Right renal pelvis (tissue), 4 donors: ENCODE measurements around the gene EIF3A. TPM values are rescaled to one million over a fixed set of nuclear protein-coding genes. Genes with fewer than 3 reads are reported as not detected.

Experiments
- DNase-seq, 4 donors: peaks; one replicate each; pipeline ENCODE4 v3.0.0-alpha.2; 2013; ENCODE audit warnings: low read depth in 4 of 4, low spot score in 3 of 4, missing footprints in 1 of 4
- polyA plus RNA-seq, 4 donors: library from polyadenylated mRNA; unstranded; fragments of 120-200 nt; gene quantifications; one replicate each; pipeline ENCODE4 v1.2.1, GENCODE V29; 2013; ENCODE audit not compliant: insufficient read length in 4 of 4

Gene EIF3A
- polyA plus RNA-seq, 4 donors: 177 to 198 (median 187) TPM

DNA sequence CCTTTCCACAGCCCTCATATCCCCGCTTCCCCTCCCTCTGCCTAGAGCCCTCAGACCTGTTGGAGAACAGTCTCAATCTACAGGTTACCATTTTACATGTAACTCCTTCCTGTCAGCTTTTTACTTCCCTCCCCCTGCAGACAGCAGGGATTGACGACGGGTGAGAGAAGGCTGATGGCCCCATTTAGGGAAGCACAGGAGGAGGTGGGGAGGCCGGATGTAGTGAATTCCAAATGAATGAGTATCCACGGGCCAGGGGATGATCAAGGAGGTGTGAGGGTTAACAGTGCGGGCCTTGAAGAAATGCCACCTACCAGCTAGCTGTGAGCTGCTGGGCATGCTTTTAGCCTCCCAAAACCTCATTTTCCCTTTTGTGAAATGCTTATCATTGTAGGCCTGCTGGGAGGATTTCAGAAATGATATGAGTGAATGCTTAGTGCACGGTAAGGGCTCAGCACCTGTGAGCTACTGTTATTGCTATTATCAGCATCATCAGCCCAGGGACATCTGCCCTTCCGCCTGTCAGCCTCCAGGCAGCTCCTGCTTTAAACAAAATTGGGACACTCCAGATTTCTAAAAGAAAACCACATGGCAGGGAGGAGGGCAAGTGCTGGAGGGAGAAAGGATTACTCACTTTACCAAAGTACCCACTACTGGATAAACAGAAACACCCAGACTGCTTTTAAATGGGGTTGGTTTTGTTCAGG lies 57.6 kb downstream of the EIF3A start:
- DNase-seq: no peak

DNA sequence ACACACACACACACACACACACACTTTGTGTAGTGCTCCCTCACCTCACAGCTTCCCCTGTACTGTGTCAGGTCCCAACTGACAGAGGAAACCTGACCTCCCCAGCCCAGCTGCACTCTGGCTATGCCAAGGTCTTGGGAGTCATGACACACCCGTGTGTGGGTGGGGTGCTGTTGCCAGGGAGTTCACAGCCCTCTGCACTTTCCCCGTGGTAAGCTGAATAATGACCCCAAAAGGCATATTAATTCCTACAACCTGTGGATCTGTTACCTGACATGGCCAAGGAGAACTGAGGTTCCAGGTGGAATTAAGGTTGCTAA lies 60.0 kb downstream of the EIF3A start:
- no peak for DNase-seq

DNA sequence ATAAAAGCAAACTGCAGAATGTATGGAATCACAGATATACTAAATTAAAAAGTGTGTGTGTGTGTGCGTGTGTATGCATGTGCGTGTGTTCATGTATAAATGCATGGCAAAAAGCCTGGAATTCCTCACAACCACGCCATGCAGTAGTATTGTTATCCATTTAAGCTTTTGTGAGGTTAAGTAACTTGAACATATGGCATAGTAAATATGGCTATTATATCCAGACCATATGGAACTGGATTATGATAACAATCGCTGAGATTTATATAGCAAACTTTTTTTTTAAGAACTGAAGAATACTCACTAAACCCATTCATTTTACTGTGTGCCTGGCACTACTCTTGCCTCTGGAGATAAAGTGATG lies 73.4 kb downstream of the EIF3A start:
- no peak for DNase-seq

DNA sequence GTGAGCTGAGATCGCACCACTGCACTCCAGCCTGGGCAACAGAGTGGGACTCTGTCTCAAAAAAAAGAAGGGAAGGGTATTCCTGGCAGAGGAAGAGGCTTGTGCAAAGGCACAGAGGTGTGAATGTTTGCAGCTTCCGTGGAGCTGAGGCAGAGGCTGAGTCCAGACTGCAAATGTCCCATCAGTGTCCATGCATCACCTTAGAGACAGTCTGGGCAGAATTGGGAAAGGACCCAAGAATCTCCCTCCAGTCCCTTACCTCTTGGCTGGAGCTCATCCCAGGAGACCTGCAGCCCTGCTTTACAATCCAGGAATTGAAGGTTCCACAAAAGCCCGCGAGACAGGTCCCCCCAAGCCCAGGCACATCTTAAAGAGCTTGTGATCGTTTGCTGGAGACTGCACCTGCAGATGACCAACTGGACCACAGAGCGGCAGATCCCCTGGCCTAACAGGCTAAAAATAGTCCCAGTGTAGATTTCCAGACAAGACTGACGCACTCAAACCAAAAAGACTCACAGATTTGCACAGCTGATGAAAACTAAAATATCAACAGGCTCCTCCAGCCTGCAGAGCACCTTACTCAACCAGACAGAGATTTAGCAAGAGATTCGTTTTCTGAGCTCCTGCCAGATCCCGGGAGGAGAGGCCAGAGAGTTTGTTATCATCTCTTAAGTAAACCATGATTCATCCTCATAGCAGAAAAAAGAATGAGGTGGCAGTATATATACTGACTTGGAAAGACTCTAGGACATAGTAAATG lies 74.0 kb downstream of the EIF3A start:
- DNase-seq: no peak

DNA sequence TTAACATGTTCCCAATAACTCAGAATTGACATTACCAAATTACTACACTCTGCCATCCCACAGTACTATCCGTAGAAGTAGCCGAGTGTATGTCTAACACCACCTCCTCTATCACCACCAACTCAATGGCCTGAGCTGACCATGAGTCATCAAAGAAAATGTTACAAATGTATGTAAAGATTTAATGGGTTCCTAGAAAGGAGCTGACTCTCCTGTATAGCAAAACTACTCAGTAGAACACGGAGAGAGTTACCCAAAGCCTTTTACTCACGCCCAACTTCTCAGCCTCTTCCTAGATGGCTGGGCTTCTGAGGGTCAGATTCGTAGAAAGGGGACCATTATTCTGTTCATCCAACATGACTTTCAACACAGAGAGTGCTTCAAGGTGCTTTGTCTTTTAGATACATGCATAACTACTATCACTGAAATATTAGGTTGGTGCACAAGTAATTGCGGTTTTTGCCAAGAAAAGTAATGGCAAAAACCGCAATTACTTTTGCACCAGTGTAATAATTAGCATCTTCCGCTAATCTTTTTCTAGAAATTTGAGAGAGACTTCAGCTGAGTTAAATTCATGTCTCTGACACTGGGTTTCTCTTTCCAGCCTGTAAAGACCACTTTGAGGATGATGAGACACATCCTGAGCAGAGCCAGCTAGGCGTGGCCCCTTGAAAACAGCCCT lies 75.1 kb downstream of the EIF3A start:
- DNase-seq: no peak

DNA sequence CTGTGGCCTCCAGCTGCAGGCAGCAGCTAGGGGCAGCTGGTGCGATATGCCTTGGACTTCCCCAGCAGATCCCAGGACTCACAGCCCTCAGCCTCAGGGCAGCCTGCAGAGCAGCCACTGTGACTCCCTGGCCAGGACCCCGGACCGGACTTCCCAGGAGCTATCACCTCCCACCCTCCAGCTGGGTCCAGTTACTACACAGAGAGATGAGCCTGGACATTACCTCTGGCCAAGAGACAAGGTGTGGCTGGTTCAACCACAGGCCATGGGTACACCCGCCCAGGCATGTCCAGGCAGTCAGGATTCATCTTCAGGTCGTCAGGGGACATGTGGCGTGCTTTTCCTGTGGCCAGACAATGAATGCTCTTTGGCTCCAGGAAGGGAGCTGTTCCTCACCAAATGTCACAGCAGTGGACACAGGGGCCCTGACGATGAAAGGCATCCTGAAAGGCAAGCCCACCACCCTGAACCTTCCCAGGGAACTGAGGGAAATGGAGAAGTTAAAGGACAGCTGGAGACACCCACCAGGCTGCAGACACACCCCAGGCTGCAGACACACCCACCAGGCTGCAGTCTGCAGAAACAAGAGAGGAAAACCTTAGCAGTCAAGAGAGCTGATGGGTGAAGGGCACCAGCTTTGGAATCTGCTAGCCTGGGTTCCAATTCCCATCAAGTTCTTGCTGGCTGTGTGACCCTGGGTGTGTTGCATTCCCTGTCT lies 76.9 kb downstream of the EIF3A start:
- DNase-seq: no peak

DNA sequence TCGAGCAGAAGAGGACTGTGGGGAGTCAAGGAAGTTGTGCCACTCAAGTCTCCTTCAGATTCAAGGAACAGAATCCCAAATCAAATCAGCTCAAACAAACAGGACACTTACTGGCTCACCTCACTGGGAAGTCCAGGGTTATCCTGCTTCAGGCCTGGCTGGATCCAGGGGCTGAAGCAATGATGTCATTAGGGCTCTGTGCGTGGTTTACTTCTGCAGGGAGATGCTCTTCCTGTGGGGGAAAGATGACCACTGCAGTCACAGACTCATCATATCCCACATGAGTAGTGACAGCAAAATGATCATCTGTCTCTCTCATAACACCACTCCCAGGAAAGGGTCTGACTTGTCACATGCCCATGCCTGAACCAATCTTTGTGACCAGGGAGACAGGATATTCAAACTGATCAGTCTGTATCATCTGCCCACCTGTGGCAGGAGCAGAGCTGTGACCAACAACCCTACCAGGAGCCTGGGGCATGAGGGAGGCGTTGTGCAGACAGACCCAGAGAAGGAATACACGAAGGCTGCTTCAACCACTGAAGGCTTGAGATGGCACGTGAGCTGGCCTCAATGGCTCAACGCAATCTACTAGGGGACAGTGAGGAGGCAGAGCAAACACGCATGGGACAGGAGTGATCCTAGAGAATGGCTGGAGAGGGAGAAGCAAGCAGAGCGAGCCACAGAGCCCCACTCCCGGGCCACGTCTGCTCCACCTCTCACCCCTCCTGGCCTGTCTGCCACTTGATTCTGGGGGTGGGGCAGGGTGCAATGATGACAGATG lies 78.7 kb downstream of the EIF3A start:
- no peak for DNase-seq

DNA sequence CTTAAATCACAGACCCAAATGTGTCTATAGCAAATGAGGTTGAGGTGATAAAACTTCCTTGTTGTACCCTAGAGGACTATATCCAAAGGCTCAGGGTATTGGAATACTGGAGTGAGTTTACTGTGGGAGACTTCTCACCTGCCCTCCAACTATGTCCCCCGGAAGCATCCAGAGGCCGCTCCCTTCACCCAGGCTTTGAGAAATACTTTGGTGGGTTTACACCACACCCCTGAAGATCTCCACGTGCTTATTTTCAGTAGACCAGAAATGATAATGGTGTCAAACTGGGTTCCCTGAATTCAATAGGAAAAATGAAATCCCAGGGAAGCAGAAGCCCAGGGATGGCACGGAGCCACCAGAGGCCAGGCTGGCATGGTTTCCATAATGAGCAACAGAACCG lies 82.4 kb downstream of the EIF3A start:
- no peak for DNase-seq

DNA sequence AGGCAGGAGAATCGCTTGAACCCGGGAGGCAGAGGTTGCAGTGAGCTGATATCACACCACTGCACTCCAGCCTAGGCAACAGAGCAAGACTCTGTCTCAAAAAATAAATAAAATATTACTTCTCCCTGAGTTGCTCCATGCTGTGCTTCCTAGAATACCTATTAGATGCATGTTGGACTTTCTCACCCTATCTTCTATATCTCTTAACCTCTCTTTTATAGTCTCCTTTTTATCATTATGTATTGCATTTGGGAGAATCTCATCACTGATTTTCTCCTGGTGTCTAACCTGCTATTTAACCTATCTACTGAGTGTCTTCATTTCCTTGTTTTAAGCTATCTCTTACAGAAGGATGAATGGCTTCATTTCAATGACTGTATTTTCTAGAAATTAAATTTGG lies 83.2 kb downstream of the EIF3A start:
- DNase-seq: no peak

DNA sequence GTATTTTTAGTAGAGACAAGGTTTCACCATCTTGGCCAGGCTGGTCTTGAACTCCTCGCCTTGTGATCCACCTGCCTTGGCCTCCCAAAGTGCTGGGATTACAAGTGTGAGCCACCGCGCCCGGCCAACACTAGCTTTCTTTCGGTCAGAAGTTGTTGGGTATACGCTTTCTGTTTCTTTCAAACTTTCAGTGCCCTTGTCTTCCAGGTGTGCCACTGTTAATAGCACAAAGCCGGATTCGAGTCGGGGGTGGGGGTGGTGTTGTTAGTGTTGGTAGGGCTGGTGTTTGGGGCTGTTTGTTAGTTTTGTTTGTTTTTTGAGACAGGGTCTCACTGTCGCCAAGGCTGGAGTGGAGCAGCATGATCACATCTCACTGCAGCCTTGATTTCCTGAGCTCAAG lies 84.9 kb downstream of the EIF3A start:
- no peak for DNase-seq

DNA sequence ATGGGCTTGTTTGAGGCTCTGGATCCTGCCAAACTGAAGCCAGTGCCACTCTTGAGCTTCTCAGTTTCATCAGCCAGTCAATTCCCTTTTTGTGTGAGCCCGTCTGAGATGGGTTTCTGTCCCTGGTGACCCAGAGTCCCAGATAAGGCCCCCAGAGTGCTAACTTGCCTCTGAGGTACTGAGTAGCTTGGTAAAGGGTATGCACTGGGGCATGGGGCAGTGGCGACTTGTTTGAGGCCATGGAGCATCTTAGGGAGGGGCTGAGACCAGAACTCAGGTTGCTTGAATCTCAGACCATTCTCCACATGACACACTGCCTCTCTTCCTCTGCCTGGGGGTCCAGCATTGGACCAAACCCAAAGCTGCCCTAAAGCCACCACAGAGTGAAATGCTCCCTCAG lies 86.3 kb downstream of the EIF3A start:
- no peak for DNase-seq

DNA sequence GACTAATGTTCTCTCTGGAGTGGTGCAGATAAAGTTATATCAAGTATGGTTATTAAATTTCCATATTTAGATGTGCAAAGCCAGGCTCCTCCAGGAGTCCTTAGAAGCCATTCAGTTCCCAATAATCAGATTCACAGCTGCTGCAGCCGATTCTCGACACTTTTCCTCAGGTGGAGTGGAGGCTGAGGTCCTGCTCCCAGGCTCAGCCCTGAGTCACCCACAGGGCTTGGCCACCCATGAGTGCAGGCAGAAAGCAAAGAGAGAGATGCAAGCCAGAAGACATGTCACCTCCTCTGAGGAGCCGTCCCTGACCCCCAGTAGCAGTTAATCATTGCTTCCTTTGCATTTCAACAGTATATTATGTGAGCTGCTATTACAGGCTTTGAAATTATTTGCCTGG lies 87.4 kb downstream of the EIF3A start:
- DNase-seq: no peak

DNA sequence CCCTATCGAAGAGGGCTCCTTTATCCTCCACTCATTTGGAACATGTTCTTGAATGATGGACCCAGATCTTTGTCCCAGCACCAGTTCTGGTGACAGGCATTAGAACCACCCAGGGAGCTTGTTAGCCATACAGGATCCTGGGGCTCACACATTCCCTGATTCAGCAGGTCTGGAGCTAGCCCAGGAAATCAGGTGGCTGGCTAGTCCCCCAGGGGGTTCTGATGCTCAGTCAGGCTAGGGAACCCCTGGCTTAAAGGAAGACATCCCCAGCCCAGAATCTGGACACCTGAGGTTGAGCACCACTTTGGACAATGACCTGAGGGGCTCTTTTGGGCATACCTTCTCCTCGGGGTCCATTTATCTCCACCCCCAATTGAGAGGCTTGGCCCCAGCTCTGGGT lies 88.1 kb downstream of the EIF3A start:
- no peak for DNase-seq

DNA sequence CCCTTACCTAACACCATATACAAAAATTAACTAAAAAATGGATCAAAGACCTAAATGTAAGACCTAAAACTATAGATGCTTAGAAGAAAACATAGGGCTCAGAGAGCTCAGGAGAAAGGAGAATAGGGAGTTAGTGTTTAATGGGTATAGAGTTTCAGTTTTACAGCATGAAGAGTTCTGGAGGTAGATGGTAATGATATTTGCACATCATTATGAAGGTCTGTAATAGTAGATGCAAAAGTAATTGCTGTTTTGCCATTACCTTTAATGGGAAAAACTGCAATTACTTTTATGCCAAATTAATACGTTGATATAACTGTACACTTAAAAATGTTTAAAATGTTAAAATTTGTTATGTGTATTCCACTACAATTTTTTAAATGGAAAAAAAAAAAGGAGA lies 90.3 kb downstream of the EIF3A start:
- no peak for DNase-seq

DNA sequence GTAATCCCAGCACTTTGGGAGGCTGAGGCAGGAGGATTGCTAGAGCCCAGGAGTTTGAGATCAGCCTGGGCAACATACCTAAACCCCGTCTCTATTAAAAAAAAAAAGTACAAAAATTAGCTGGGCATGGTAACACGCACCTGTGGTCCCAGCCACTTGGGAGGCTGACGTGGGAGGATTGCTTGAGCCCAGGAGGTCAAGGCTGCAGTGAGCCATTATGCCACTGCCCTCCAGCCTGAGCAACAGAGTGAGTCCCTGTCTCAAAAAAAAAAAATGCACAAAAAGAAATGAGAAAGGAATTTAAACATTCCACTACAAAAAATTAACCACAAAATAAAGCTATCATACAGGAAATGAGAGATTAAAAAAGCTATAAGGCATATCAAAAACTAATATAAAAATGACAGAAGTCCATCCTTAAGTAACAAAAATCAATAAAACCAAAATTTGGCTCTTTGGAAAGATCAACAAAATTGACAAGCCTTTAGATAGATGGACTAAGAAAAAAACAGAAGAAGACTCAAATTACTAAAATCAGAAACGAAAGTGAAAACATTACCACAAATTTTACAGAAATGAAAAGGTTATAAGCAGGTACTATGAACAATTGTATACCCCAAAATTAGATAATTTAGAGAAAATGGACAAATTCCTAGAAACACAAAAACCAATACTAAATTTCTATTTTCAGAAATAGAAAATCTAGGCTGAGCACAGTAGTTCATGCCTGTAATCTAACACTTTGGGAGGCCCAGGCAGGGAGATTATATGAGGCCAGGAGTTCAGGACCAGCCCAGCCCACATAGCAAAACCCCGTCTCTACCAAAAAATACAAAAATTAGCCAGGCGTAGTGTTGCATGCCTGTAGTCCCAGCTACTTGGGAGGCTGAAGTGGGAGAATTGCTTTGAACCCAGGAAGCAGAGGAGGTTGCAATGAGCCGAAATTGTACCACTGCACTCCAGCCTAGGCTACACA lies 93.5 kb downstream of the EIF3A start:
- DNase-seq: no peak

DNA sequence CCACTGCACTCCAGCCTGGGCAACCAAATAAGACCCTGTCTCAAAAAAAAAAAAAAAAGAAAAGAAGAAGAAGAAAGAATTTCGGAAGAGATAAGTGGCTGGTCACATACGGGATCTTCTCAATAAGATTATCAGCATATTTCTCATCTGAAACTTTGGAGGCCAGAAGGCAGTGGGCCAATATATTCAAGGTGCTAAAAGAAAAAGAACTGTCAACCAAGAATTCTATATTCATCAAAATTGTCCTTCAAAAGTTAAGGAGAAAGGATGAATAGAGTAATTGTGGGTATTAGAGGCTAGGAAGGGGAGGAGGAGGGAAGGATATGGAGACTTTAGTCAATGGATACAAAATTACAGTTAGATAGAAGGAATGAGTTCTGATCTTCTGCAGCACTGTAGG lies 95.0 kb downstream of the EIF3A start:
- no peak for DNase-seq
